ENCODE data around the gene INTS11. TPM values are rescaled to one million over a fixed set of nuclear protein-coding genes. Genes with fewer than 3 reads are reported as not detected.

The INTS11 gene
- total and polyA plus RNA-seq, 2 of the 13 experiments (the other 11 are each of a cell fraction or from before 2014, with no cell fraction given) = 52.8 to 94.8 TPM

GRCh38 chr1:1335283-1335682 lies 10.8 kb upstream of the INTS11 start (continued):
- no peak for TF ChIP-seq ZNF407 (CRISPR knock-in tag; IDR thresholded peaks at IDR 0.05; ENCODE audit: not compliant biosample characterization)
- no peak for TF ChIP-seq USF2 (IDR thresholded peaks at IDR 0.05; ENCODE audit: low read depth, low read length)
- no peak for TF ChIP-seq USF2 (CRISPR knock-in tag; IDR thresholded peaks at IDR 0.05; ENCODE audit: borderline replicate concordance)
- no peak for TF ChIP-seq SRSF1 (optimal IDR thresholded peaks at IDR 0.05; ENCODE audit: low read depth, low read length)
- TF ChIP-seq KAT8 (CRISPR knock-in tag; IDR thresholded peaks at IDR 0.05) = no peak
- no peak for TF ChIP-seq HOXA9 (CRISPR knock-in tag; IDR thresholded peaks at IDR 0.05; ENCODE audit: borderline replicate concordance)
- TF ChIP-seq E2F1 (CRISPR knock-in tag; IDR thresholded peaks at IDR 0.05) = no peak
- no peak for TF ChIP-seq ZBTB33 (CRISPR knock-in tag; IDR thresholded peaks at IDR 0.05)
- no peak for TF ChIP-seq HDAC6 (IDR thresholded peaks at IDR 0.05; ENCODE audit: low read depth, low read length)
- no peak for TF ChIP-seq SOX5 (CRISPR knock-in tag; IDR thresholded peaks at IDR 0.05; ENCODE audit: borderline replicate concordance)
- no peak for TF ChIP-seq TFAP4 (IDR thresholded peaks at IDR 0.05; ENCODE audit: borderline replicate concordance, low read depth)
- no peak for TF ChIP-seq ZNF777 (CRISPR knock-in tag; IDR thresholded peaks at IDR 0.05)
- TF ChIP-seq PPARG (CRISPR knock-in tag; conservative IDR thresholded peaks at IDR 0.05) = no peak
- no peak for TF ChIP-seq HES4 (CRISPR knock-in tag; IDR thresholded peaks at IDR 0.05; ENCODE audit: borderline replicate concordance)
- TF ChIP-seq ZSCAN21 (CRISPR knock-in tag; IDR thresholded peaks at IDR 0.05; ENCODE audit: borderline replicate concordance) = no peak
